LNCAP (cell line): ENCODE measurements around the gene CNTNAP2.

Experiments
- CTCF ChIP-seq: fragments of 450-650 bp; IDR thresholded peaks from 2 replicates; pipeline ENCODE4 v1.5.1; 2017; ENCODE audit warnings: mild to moderate bottlenecking

The CNTNAP2 gene

GRCh38 chr7:146150153-146150552, 33.6 kb downstream of the CNTNAP2 start:
- no peak for TF ChIP-seq CTCF

GRCh38 chr7:146172112-146172511, 55.5 kb downstream of the CNTNAP2 start:
- TF ChIP-seq CTCF = no peak

GRCh38 chr7:146175716-146176115, 59.1 kb downstream of the CNTNAP2 start:
- no peak for TF ChIP-seq CTCF

- TF ChIP-seq CTCF = no peak
These were observed 60.3 kb downstream of the CNTNAP2 start for GRCh38 chr7:146176860-146177259.

GRCh38 chr7:146177301-146177700, 60.7 kb downstream of the CNTNAP2 start:
- no peak for TF ChIP-seq CTCF

- TF ChIP-seq CTCF = no peak
These were observed 69.2 kb downstream of the CNTNAP2 start for GRCh38 chr7:146185844-146186243.

GRCh38 chr7:146201945-146202344, 85.3 kb downstream of the CNTNAP2 start:
- no peak for TF ChIP-seq CTCF

- TF ChIP-seq CTCF = no peak
These were observed 89.7 kb downstream of the CNTNAP2 start for GRCh38 chr7:146206270-146206669.
